ENCODE data around the gene UHRF1.
A peak's percentile ranks its signal among the peaks of the same experiment; 100 is the strongest.

The UHRF1 gene

DNA sequence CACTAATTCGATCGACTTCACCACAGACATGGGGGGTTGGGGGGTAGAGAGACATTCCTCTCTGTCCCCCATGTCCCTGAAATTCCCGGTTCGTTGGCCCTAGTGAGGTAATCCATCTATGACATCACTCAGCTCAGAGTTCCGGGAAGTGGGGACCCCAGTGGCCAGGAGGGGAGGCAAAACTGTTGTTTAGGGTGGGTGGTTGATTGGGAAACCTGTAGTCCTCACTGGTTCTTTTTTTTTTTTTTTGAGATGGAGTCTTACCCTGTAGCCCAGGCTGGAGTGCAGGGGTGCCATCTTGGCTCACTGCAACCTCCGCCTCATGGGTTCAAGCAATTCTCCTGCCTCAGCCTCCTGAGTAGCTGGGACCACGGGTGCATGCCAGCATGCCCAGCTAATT, 6.5 kb upstream of the UHRF1 start, which contains the start of gene ARRDC5:
TSS of gene ARRDC5 (minus strand) at position 101 of the 400 bp plus-strand sequence. CDS start at position 30, 71 bp downstream.
- DNase-seq, result no peak

- DNase-seq, result no peak
Observed at GRCh38 chr19:4904481-4904880, 4.8 kb upstream of the UHRF1 start.

DNA sequence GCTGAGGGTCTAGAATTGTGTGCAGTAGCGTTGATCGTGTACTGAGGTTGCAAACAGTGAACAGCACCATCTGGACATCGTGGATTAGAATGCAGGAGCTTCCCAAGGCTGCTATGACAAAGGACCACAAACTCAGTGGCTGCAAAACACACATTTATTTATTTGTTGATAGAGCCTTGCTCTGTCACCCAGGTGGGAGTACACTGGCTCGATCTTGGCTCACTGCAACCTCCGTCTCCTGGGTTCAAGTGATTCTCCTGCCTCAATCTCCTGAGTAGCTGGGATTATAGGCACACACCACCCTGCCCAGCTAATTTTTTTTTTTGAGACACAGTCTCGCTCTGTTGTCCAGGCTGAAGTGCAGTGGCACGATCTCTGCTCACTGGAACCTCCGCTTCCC, 2.3 kb upstream of the UHRF1 start:
- no peak for DNase-seq

DNA sequence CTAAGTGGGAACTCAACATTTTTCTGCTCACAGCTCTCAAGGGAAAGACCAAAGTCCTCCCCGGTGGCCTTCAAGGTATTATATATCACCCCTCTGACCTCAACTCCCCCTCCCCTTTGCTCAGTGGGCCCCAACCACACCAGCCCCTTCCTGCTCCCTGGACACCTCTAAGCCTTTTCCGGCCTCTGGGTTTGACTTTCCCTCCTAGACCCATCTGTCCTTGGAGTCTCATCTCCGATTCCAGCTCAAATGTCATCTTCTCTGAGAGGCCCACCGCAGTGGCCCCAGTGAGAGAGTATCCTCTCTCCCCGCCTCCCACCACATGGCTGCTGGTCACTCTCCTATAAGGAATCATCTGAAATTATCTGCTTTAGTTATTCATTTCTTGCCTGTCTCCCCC, 941 bp upstream of the UHRF1 start:
- no peak for DNase-seq

GRCh38 chr19:4908781-4909155, 533 bp upstream of the UHRF1 start:
- DNase-seq, result no peak

GRCh38 chr19:4909897-4910593, 744 bp downstream of the UHRF1 start:
- peak; percentile 91 for DNase-seq

DNA sequence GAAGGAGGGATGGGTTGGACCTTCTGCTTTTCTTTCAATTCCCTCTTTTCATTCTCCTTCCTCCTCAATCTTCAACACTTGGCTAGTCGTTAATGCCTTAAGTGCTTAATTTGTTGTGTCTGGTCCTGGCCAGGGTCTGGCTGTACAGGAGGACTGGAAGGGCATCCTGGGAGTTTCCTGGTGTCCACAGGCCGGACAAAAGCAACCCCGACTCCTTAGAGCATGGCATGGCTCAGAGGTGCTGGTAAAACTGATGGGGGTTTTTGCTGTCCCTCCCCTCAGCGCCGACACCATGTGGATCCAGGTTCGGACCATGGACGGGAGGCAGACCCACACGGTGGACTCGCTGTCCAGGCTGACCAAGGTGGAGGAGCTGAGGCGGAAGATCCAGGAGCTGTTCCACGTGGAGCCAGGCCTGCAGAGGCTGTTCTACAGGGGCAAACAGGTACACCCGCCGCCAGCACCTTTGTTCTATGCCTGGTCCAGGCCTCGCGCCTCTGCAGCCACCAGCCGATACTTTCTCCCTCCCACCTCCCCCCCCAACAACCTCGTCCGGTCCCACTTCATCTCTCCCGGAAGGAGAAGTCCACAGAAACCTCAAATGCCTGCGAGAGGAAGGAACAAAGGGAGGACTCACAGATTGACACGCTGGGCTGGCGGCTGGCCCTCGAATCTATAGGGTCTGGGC, 1.4 kb downstream of the UHRF1 start:
- DNase-seq, result peak; percentile 41

GRCh38 chr19:4911314-4911713, 2.0 kb downstream of the UHRF1 start:
- DNase-seq, result no peak

GRCh38 chr19:4911786-4912672, 2.7 kb downstream of the UHRF1 start:
- peak; percentile 99 for DNase-seq

DNA sequence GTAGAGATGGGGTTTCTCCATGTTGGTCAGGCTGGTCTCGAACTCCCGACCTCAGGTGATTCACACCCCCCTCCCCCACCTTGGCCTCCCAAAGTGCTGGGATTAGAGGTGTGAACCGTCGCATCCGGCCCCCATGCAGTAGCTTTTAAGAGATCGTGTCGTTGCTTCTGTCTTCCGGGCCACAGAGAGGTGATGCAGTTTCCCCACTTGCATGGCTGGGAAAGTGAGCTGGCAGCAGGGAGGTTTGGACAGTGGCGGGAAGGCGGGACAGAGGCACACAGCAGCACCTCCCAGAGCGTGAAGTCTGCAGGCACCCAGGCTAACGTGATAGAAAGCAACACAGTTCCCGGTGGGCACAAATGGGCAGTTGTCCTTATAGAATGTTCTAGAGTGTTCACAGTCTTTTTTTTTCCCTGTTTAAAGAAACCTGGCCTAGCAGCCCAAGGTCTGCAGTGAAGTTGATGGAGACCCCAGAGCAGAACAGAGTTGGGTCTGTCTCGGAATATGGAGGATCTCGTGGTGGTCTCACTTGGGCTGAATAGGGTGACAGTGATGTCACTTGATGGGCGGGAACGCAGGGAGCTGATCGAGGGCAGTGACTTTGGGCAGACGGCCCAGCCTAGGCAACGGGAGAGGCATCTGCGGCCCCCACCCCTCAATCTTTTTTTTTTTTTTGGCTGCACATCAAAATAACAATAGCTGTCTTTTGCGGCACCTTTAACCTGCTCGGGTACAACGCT, 4.9 kb downstream of the UHRF1 start:
- DNase-seq, result no peak

- peak; percentile 59 for DNase-seq
Observed at GRCh38 chr19:4914736-4915501, 5.6 kb downstream of the UHRF1 start.

- no peak for DNase-seq
Observed at GRCh38 chr19:4916292-4917082, 7.2 kb downstream of the UHRF1 start.

DNA sequence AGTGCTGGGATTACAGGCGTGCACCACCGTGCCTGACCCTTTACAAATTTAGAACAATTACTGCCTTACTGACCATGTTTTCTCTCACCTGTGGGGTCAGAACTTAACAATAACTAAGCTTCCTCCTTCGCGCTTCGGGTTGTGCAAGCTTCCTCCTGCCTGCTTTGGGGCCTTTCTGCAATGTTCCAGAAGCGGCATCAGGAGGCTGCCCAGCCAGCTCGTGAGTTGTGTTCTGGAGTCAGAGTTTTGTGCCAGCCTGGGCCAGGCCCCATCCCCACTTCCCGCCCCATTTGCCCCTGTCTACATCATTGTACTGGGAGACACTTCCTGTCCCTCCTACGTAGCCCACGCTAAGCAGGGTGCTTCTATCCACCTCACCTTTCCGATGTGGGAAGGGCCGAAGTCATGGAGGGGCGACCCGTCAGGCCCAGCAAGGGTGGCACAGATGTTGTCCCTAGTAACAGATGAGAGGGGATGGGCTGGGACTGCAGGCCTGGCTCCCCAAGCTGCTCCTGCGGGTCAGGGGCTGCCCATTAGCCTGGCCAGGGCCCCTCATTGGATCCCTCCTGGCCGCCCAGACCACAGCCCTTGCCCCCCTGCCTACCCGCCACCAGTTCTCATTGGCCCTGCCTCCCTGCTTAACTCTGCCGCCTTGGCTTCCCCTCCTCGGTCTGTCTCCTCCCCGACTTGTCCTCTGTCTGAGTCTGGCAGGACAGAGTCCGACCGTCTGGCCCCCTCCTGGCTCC, 13.4 kb downstream of the UHRF1 start:
- no peak for DNase-seq

GRCh38 chr19:4923276-4923747, 14.0 kb downstream of the UHRF1 start:
- no peak for DNase-seq

- no peak for DNase-seq
Observed at GRCh38 chr19:4929186-4929585, 19.9 kb downstream of the UHRF1 start.

DNA sequence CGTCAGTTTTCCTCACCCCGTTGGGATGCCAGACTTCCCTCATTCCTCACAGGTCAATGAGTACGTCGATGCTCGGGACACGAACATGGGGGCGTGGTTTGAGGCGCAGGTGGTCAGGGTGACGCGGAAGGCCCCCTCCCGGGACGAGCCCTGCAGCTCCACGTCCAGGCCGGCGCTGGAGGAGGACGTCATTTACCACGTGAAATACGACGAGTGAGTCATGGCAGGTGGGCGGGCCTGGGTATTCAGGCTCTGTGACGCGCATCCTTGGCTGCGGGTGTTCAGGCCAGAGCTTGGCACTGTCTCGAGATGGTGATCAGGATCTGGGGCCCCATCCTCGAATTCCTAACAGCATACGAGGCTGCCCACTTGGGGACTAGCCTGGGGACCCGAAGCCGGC, 21.4 kb downstream of the UHRF1 start:
- no peak for DNase-seq

GRCh38 chr19:4932711-4933110, 23.4 kb downstream of the UHRF1 start:
- no peak for DNase-seq

DNA sequence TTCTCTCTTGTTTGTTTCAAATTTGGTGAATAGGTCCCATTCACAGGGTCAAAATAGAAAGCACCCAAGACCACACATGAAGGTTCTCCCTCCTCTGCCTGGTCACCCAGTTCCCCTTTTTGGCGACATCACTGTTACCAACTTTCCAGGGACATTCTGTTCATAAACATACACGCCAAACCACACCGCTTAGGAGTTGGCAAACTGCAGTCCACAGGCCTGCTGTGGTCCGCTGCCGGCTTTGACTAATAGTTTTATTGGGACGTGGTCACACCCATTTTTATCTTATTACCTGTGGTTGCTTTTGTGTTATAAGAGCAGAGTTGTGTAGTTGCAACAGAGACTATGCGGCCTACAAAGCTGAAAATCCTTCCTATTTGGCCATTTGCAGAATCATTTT, 24.2 kb downstream of the UHRF1 start:
- DNase-seq, result no peak

DNA sequence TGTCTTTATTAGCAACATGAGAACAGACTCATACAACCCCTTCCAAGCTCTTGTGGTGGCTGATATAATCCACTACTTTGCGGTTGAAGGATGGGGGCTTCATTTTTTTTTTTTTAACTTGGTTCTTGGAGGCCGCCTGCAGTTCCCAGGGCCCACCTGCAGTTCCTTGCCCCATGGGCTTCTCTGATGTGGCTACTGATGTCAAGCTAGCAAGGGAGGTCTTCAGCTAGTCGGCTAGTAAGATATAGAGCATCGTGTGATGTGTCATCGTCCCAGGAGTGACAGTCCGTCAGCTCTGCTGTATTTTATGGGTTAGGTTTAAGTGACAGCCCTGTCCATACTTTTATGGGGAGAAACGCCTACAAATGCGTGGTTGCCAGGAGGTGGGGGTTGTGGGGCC, 26.1 kb downstream of the UHRF1 start:
- no peak for DNase-seq

- no peak for DNase-seq
Observed at GRCh38 chr19:4937060-4937459, 27.8 kb downstream of the UHRF1 start.
